NCI-H748 (cell line): ENCODE results near the gene SOBP.

Experiments
- DNase-seq: peaks from one replicate; lab custom pipeline; 2025; ENCODE audit not compliant: unreplicated experiment; lab: John Stamatoyannopoulos, UW

SOBP gene

DNA sequence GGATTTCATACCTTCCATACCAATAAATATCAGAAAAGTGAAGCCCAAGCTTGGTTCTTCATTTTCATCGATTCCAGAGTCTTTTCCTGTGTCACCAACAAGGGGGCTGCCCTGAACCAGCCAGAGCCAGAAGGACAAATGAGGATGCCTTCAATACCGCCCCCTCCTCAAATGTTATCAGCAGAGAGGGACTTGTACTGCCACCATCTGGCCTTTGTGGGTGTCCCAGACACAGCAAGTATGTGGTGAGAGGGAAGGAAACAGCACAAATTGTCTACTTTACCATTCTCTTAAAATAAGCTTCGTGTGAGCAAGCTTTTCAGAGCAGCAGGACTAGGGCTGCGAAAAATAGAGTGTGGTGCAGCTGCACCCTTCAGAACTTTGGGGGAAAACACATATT is 165.3 kb downstream of the SOBP start:
- DNase-seq = peak; percentile 51

DNA sequence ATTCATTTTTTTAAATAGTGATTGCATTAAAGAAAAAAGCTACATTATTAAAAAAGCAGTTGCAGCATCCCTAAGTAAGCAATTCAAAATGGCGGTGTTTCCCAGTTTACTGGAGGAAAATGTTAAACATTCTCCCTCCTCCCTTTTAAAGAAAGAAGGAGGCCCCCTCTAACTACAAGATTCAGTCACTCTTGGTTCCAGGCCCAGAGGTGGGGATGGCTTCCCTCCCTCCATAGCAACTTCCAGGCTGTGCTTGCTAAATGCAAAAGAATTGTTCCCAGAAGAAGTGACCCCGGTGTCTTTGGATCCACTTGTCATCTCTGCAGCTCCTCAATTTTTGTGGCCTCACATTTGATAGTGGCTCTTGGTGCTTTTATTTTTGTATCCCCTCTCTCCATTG is 165.9 kb downstream of the SOBP start:
- DNase-seq = no peak

DNA sequence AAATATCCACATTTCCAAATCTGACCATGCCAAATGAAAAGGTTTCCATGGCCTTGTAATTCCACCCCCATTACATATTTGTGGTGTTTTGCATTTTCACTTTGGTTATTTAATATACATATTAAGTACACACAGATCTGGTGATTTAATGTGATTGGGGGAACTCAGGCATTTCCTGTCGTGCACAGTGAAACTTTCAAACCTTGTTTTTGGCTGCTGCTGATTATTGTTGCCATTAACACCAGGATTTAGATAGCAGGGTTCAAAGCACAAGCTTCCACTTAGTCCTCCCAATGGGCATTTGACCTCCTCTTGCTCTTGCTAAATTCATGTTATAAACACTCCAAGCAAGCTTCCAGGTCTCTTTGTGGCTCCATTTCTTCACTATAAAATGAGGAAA is 166.5 kb downstream of the SOBP start:
- no peak for DNase-seq

DNA sequence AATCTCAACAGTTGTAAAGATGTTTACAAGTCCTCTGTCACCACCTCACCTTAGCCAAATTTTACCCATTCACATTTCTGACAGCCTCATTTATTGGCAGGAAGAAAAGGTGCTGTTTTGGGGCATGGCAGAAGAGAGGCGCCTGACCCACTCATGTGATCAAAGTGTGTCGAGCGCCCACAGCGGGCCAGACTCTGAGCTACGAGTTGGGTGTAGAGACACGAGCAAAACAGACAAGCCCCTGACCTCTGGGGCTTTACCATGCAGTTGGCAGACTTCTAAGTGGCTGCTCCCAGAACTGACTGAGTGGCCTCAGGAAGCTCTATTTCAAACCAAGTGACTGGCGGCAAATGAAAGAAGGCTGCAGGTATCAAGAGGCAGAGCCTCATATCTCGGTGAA is 167.0 kb downstream of the SOBP start:
- DNase-seq = no peak

DNA sequence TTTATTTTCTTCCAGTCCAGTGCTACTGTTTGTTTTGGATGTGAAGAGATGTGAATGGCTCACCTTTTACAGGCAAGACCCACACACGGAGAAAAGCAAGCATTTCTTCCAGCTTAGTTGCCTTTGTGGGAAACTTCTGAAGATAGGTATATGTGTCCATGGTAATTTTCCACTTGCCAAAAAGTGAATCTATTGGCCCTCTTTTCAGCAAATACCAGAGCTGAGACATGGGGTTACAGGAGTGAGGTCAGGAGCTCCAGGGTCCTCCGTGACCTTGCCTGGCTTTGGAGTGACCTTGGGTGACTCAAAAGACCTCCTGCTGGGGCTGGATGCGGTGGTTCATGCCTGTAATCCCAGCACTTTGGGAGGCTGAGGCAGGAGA is 167.4 kb downstream of the SOBP start:
- no peak for DNase-seq

DNA sequence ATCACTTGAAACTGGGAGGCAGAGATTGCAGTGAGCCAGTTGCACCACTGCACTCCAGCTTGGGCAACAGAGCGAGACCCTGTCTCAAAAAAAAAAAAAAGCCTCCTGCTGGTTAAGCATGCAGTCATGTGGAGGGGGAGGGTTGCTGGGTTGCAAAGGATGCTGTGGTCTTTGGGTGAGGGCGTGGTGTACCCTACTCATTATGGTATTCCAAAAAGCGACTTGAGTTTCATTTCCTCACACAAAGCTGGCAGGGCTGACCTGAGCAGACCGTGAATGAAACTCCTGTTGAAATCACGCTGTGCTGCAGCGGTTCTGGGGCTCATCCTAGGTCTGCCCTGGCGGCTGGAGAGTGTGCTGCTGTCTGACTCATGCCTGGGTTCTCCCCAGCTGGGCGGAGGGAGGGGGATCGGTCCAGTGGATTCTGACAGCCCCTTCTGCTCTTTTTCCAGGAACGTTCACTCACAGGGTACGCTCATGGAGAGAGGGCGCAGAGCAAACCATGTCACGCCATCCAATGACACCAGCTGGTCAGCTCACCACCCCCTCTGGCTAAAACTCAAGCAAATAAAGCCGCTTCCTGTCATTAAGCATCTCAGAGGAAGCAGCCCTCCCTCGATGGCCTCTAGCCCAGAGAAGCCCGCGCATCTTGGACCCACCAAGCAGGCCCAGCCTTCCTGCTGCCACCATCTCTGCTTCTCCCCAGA is 168.0 kb downstream of the SOBP start:
- peak; percentile 91 for DNase-seq

DNA sequence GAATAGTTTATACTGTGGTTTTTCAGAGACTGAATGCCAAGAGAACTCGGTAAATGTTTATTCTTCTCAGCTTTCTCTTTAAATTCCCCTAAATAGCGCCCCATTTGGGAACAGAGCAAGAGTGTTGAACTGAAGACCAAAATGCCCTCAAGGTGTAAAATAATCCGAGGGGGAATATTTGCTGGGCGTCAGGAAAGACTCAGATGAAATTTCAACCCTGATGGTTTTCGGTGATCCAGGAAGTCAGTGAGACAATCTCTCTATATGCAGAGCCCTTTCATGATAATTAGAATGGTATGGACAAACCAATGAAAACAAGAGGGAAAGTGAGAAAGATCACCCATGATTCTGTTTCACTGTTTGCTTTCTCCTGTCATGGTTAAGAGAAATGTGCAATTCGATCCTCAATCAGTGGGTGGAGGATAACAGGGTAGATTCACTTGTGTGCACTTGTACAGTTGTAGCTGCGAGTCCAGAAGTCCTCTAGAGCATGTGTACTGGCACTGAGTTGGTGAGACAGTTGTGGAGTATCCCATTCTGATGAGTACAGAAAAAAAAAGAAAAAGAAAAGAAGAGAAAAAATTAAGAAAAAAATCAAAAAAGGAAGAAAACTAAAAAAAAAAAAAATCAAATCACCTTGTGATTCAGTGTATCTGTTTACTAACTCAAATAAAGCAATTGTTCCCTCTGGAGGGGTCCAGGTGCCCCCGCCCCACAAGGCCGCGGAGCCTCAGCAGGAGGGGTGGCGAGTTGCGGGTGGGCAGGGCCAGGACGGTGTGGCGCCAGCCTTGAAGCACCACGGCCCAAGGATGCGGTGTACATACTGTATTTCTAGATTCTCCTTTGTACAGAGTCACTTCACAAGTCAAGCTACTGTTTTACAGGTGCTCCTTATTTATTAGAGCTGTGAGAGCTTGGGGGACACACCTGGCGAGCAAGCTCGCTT is 169.3 kb downstream of the SOBP start:
- peak; percentile 93 for DNase-seq

DNA sequence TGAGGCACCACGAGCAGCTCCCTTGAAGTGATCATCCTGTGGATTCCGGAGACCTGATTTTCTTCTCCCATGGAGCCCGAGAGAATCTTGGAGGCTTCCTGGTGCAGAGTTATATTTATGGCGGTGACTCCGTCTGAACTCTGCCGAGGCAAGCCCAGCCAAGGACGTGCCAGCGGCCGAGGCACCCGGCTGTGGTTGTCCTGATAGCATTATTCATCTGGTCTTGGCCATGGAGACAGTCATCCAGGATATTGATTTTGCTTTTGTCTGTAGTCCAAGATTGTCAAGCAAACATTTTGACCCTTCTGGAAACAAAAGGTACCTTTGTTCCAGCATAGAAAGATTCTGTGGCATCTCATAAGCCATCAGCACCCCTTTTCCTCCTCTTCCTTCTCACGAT is 170.9 kb downstream of the SOBP start:
- no peak for DNase-seq

DNA sequence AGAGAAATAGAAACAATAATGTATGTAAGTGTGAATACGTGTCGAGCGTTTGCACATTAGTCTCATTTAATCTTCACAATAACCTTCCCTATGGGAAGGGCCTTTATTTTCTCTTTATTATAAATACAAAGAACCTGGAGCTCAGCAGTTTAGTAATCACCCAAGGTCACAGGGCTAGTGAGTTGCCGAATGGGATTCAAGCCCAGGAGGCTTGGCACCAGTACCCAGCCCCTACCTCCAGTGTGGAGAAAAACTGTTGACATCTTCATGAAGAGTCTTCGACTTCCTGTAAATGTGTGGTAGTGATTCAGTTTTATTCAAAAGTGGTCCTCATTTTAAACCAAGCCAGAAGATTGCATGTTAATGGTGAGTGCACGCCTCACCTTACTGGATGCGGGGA is 171.4 kb downstream of the SOBP start:
- DNase-seq = no peak

DNA sequence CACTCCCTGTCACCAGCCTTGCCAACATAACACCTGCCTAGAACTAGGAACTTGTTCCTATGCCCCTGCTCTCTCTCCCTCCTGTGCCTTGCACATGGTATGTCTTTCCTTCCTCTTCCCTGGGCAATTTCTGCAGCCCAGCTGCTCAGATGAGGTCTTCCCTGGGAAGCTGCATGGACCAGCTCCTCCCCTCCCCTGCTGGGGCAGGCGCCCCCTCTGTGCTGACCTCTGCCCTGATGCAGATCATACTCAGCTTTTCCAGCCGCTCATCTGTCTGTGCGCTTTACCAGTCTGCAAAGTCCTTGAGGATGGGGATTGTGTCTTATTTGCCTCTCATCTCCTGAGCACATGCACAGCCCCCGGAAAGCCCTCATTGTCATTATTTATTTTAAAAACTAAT is 172.4 kb downstream of the SOBP start:
- no peak for DNase-seq

DNA sequence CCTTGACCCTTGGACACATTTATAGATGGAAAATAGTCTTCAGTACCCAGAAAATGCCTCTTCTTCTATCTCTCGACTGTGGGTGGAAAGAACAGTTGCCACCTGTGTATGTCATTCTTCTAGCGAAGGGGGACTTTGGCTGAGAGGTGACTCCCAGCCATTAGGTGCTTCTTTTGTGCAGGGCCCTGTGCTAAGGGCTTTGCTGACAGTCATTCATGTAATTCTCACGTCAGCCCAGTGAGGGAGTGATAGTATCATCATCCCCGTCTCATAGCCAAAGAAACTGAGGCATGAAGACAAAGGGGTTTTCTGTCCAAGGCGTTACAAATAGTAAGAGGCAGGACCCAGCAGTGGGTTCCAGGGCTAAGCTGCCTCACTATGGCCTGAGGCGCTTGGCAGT is 173.4 kb downstream of the SOBP start:
- DNase-seq = no peak

DNA sequence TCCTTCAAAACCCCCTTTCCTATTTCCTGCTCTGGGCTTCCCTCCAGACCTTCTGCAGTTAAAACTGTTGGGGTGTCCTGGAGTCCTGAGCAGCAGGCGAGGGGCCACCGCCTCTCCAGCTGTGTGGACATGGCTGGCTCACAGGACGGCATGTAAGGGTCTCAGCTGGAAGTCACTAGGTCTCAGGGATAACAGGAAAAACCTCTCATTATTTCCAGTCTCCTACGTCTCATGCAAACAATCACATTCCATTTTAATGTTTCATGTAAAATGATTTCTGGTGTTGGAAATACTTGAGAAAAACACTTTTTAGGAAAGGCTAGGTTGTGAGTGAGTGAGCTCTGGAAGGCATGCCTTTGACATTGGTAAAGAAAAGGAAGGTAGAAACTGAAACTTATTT is 175.5 kb downstream of the SOBP start:
- DNase-seq = no peak

DNA sequence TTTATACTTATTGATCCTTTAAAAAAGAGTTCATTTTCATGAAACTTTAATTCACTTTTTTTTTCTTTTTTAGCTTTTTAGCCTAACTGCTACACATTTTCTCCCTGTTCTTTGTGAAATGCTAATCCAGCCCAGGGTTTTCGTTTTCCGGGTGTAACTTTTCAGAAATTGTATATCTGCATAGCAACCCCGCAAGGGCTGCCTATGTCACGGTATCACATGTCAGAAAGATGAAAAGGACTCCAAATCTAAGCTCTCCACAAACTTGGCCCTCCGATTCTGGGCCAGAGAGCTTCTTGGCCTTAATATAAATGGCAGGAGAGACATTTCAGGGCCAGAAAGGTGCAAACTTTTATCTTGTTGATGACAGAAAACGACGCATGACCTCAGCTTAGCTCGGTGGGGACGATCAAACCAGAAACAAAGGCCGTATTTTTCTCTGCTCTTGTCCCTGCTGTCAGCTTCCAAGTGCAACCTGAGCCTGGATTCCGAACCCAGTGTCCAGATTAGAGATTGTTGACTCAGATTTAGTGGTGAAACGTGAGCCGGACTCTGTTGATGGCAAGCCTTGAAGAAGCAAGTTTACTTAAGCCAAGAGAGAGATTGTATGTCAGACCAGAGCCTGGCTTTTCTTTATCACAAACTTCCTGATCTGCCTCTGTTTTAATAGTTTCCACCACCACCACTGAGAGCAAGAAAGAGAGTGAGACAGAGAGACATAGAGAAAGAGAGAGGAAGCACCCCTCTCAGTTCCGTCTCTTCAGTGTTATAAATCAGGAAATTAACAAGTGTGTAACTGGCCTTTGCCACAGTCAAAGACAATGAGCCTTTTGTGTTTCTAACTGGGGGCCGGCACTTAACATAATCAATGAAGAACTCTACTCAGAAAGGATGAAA is 176.4 kb downstream of the SOBP start:
- DNase-seq = peak; percentile 87

DNA sequence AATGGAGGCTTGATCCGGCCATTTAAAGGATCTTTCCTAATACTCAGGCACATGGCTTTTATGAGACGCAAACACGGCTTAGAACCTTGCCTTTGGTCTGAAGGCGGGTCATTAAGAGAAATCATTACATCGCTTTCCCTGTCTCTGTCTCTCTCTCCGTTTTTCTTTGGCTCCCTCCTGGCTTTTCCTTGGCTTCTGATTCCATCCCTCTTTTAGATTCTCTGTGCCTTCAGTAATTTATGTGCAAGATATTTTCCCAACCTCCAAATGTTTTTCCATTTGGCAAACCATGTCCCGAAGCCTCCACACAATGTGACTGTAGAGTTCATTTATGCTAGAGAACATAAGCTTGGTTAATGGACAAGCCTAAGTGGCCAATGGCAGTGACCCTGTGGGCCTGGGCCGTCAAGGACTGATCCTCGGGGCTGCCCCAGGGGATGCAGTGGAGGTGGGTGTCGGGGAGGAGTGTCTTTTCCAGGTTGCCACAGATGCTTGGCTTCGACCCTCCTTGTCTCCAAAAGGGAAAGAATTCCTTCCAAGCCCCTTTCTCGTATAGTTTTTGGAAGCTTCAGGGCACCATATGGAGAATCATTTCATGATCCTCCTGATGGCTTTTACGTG is 177.2 kb downstream of the SOBP start:
- no peak for DNase-seq

DNA sequence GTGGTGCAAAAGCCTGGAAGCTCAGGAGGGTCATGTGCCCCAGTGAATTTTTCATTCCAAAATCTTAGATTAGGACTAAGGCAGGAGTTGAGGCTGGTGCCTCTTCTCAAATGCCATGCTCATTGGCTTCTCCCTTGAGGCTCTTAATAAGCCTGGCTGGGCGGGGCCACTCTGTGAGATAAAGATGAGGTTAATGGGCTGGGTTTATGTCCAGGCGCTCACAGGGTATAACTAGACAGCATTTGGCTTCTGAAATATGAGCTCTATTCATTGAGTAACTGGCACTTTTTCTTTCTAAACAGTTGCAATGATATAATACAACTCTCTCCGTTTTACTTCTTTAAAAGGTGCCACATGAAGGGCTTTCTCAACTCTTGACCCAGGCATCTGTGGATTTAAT is 177.9 kb downstream of the SOBP start:
- peak; percentile 82 for DNase-seq

DNA sequence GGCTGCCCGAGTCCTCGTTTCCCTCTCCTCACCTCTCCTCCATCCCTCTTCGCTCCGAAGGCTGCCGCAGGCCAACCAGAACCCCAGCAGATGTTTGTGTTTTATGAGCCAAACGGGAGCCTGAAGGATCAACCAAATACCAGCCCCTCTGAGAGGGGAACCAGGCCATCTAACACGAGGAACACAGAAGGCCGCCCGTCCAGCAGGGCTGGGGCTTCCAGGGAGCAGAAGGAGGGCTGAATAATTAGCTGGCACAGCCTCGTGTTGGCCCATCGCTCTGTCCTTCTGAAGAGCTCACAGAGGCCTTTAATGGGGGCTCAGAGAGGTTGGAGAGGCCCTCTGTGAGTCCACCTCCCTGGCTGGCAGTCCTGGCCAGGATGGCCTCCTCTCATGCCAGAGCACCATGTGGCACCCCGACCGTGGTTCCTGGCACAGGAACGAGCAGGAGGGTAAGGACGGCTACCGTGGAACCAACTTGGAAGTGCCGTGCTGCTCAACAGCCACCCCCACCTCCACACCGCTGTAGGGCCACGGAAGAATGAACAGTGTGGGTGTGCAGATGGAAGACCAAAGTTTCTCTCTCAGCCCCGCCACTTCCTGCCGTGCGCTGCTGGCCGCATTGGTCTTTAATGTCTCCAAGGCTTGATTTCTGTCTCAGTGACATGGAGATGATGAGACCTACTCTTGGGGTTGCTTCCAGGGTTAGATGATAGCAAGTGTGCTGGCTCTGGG is 179.0 kb downstream of the SOBP start:
- DNase-seq = no peak

DNA sequence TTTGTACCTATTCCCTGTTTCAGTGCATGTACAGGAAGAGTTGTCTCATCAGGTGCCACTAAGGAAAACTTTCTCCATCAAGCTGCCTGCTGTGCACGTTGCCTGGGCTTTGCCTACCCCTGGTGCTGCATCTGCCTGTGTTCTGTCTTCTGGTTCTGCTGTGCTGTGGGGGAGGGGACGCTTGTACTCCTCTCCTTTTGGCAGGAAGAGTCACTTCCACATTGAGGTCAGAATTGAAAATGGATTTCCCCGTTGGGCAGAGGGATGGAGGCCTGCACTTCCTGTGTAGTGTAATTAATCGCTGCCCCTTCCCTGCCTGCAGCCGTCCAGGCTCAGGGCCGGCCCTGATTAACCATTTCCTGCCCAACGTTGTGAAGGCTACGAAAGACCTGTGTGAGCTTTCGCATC is 180.9 kb downstream of the SOBP start:
- peak; percentile 15 for DNase-seq

DNA sequence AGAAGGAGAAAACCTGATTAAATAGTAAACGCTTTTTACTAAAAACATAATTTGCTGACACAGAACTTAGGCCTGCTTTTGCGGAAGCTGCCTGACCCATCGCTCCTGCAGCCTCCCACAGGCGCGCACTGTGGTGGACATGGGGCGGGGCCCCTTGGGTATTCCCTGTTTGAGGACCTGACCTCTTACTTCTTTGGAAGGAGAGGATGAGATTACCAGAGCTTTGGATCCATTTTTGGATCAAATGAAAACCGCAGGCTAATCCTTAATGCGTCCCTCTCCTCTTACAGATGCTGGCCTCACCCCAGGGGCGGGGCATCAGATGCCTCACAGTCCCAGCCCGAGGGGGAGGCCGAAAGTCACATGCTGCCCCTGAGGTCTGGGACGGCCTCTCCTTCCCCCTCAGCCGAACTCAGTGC is 183.2 kb downstream of the SOBP start:
- no peak for DNase-seq

DNA sequence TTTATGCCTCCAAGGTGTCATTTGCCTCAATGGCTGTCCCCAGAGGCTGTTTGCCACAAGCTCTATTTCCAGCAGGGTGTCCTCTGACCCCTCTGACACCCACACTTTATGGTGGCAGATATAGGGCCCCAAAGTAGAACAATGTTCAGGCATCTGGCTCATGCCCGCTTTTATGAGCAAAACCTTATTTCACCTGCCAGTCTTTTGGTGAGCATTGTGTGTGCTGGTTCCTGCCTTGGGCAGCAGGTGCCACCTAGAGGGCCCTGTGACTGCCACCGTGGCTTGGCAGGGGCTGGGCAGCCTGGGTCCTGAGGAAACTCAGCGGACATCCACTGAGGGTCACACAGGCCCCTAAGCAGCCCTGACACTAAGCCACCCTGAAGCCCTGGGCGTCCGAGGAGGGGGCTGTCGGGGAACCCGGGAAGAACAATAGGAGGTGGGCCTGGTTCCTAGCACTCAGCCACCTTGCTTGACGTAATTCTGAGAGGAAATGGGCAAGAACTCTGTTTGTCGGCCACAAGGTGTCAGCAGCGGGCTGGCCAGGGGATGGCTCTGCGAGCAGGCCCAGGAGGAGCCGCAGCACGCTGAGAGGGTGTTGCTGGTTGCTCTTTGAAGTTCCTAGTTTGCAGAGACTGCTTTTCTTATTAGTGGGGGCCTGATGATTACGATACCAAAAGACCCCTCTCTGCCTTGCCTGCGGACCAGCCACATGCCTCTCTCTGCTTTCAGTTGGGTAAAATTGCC is 185.2 kb downstream of the SOBP start:
- peak; percentile 86 for DNase-seq

DNA sequence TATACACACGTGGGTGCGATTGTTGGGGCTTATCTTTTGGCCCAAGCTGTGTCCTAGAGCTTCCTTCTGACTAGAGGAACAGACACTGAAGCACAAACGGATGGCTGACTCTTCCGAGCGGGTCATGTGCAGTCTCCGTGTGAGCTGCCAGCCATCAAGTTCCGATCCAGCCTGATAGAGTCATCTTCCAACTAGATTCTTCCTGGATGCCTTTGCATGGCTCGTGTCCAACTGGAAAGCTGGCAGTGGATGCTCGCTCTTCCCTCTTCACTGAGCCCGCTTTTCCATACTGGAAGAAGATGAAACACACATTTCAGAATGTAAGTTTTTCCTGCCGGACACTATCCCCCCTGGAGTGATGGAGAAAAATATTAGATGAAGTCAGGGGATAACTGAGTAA is 186.1 kb downstream of the SOBP start:
- no peak for DNase-seq
